Activated CD4-positive, alpha-beta memory T cell treated with anti-CD3 and anti-CD28 coated beads for 36 hours (primary cell): ENCODE measurements around the gene AZIN2. TPM values are rescaled to one million over a fixed set of nuclear protein-coding genes. Genes with fewer than 3 reads are reported as not detected.

ENCODE experiments used
- total RNA-seq, 2 experiments: library from RNA; stranded (reverse); gene quantifications; one replicate each; pipeline ENCODE4 v1.2.3, GENCODE V29; 2021

Gene AZIN2
- total RNA-seq, 2 experiments from 2014 or later, result 2.5 to 2.9 TPM

Other genes with a start within 250 kb of the AZIN2 start
- not detected for gene FNDC5, start 210.2 kb upstream of the AZIN2 start, total RNA-seq
- gene HPCA, start 194.7 kb upstream of the AZIN2 start, total RNA-seq, result under 1 TPM in 1 of 2 experiments, not detected in 1; 0.29 TPM
- 1 to 10 TPM; 3.6 to 4.0 TPM for gene TMEM54, start 179.8 kb upstream of the AZIN2 start, total RNA-seq
- gene RNF19B, start 116.3 kb upstream of the AZIN2 start, total RNA-seq, result 10 to 100 TPM; 72.4 to 72.8 TPM
- 100 to 1,000 TPM; 325 to 328 TPM for gene AK2, start 44.3 kb upstream of the AZIN2 start, total RNA-seq
- 1 to 10 TPM; 3.6 to 3.9 TPM for gene TRIM62, start 100.9 kb downstream of the AZIN2 start, total RNA-seq
- 10 to 100 TPM in 1 of 2 experiments, 1 to 10 TPM in 1; 8.7 to 12.9 TPM for gene ZNF362, start 175.3 kb downstream of the AZIN2 start, total RNA-seq
- not detected for gene A3GALT2, start 239.9 kb downstream of the AZIN2 start, total RNA-seq